MCF 10A (cell line): Measurements from ENCODE around the gene THBD. TPM values are rescaled to one million over a fixed set of nuclear protein-coding genes. Genes with fewer than 3 reads are reported as not detected.

Source experiments
- BruUV-seq: library from RNA; stranded (reverse); fragments of 400-500 nt; replicated peaks from 2 replicates; lab custom pipeline; 2021; lab: Mats Ljungman, UMichigan
- CTCF ChIA-PET: fragments of 300-600 bp; sonication (Branson Sonifier 250); formaldehyde crosslinking; extraction: SDS; loops from one replicate; lab custom pipeline; 2021; ENCODE audit warnings: antibody characterized with exemption, inconsistent platforms; lab: Yijun Ruan, JAX
- POLR2A ChIA-PET: fragments of 300-600, 350-650 bp; sonication (Branson Sonifier 250); formaldehyde crosslinking; extraction: SDS; loops from one replicate; lab custom pipeline; 2020; ENCODE audit warnings: antibody characterized with exemption, inconsistent platforms; lab: Yijun Ruan, JAX
- DNase-seq: peaks from one replicate; pipeline ENCODE4 v3.0.0-alpha.2; 2018; ENCODE audit not compliant: unreplicated experiment
- H3K27ac Mint-ChIP-seq: one replicate; pipeline ENCODE4 v1.8.0; 2022; ENCODE audit warnings: mild to moderate bottlenecking, low read depth, mixed read lengths; ENCODE audit not compliant: unreplicated experiment
- H3K27me3 Mint-ChIP-seq: one replicate; pipeline ENCODE4 v1.8.0; 2022; ENCODE audit warnings: mixed read lengths; ENCODE audit not compliant: insufficient read depth, unreplicated experiment
- H3K36me3 Mint-ChIP-seq: one replicate; pipeline ENCODE4 v1.8.0; 2022; ENCODE audit warnings: mild to moderate bottlenecking, moderate library complexity, mixed read lengths; ENCODE audit not compliant: insufficient read depth, unreplicated experiment
- H3K4me1 Mint-ChIP-seq: one replicate; pipeline ENCODE4 v1.8.0; 2022; ENCODE audit warnings: mixed read lengths; ENCODE audit not compliant: insufficient read depth, unreplicated experiment
- H3K4me3 Mint-ChIP-seq: one replicate; pipeline ENCODE4 v1.8.0; 2022; ENCODE audit warnings: mild to moderate bottlenecking, moderate library complexity, mixed read lengths; ENCODE audit not compliant: unreplicated experiment
- H3K9me3 Mint-ChIP-seq: one replicate; pipeline ENCODE4 v1.8.0; 2022; ENCODE audit warnings: mixed read lengths; ENCODE audit not compliant: unreplicated experiment
- CTCF ChIP-seq: fragments of 200-600 bp; IDR thresholded peaks from one replicate; pipeline ENCODE4 v1.8.0; 2022; ENCODE audit warnings: antibody characterized with exemption, mild to moderate bottlenecking; ENCODE audit not compliant: unreplicated experiment
- intact Hi-C: fragments of 100-400 bp; cut with micrococcal nuclease; formaldehyde crosslinking; loops from 2 replicates; pipeline ENCODE4 v1.14.1; 2022
- total RNA-seq: library from RNA; stranded (reverse); gene quantifications from 2 replicates; pipeline ENCODE4 v1.2.3, GENCODE V29; 2022

THBD gene
- total RNA-seq, 1 experiment from 2014 or later: 15.4 TPM

- intact Hi-C loops: loop anchor here (1.0 to 2.0 kb wide), 6 partner anchors 112 to 360 kb away; no protein-coding TSS in a partner anchor
- CTCF ChIA-PET: interaction anchor here (0.5 to 2.3 kb wide), 40 partner anchors 8 to 1931 kb away, joined by 3 to 12 read pairs (median 4); no protein-coding TSS in a partner anchor
- no peaks in the 10 kb centered on the region for H3K27me3 Mint-ChIP-seq
Measured at GRCh38 chr20:23050847-23051627, 1.6 kb upstream of the THBD start.

GRCh38 chr20:23050076-23050838 is 785 bp upstream of the THBD start:
- H3K27me3 Mint-ChIP-seq: no peaks in the 10 kb centered on the region
- H3K4me1 Mint-ChIP-seq: peaks cover 20% of the 10 kb centered on the region
- TF ChIP-seq CTCF: no peak
- no peaks in the 10 kb centered on the region for H3K9me3 Mint-ChIP-seq
- ChIA-PET POLR2A (interaction anchor here (0.5 to 2.0 kb wide), 21 partner anchors 9 to 307 kb away, joined by 3 to 14 read pairs (median 4); partner anchors contain the start of gene NXT1), CTCF (interaction anchor here (0.6 to 2.3 kb wide), 35 partner anchors 8 to 536 kb away, joined by 3 to 12 read pairs (median 5); no protein-coding TSS in a partner anchor)
- peak; percentile 78 for DNase-seq
- H3K4me3 Mint-ChIP-seq: peak overlapping the region; percentile 74
- H3K36me3 Mint-ChIP-seq: peaks cover 8% of the 10 kb centered on the region
- intact Hi-C loops: loop anchor here (1.0 to 2.0 kb wide), 6 partner anchors 113 to 359 kb away; no protein-coding TSS in a partner anchor
- no TSS peak for BruUV-seq
- peak overlapping the region; percentile 92 for H3K27ac Mint-ChIP-seq

More at GRCh38 chr20:23050847-23051627, 1.6 kb upstream of the THBD start:
- Mint-ChIP-seq H3K27ac (peak overlapping the region; percentile 92), H3K4me1 (peaks cover 17% of the 10 kb centered on the region), H3K36me3 (peaks cover 8% of the 10 kb centered on the region), H3K4me3 (peak overlapping the region; percentile 74), H3K9me3 (no peaks in the 10 kb centered on the region)
- TSS peak; percentile 52 for BruUV-seq
- DNase-seq: peak; percentile 92
- peak; percentile 78 for TF ChIP-seq CTCF
- POLR2A ChIA-PET: interaction anchor here (0.5 to 2.0 kb wide), 11 partner anchors 10 to 301 kb away, joined by 3 to 14 read pairs (median 5); partner anchors contain the start of gene NXT1

GRCh38 chr20:23048283-23049200 is 930 bp downstream of the THBD start:
- no peak for TF ChIP-seq CTCF
- peaks cover 30% of the 10 kb centered on the region for H3K4me1 Mint-ChIP-seq
- H3K36me3 Mint-ChIP-seq: peaks cover 8% of the 10 kb centered on the region
- peak overlapping the region; percentile 62 for H3K27ac Mint-ChIP-seq
- intact Hi-C loops: loop anchor here (5.0 kb wide), 2 partner anchors 76 to 311 kb away; no protein-coding TSS in a partner anchor
- DNase-seq: no peak
- ChIA-PET CTCF (interaction anchor here (0.6 to 0.8 kb wide), 4 partner anchors 12 to 153 kb away, joined by 3 to 4 read pairs (median 3); no protein-coding TSS in a partner anchor), POLR2A (interaction anchor here (0.6 kb wide), 2 partner anchors 95 to 143 kb away, joined by 3 read pairs; no protein-coding TSS in a partner anchor)
- no peaks in the 10 kb centered on the region for H3K9me3 Mint-ChIP-seq
- BruUV-seq: no TSS peak
- H3K4me3 Mint-ChIP-seq: peak overlapping the region; percentile 74
- H3K27me3 Mint-ChIP-seq: no peaks in the 10 kb centered on the region
